HEK293T (cell line): ENCODE results near the gene TSHR.

ENCODE experiments used
- CTCF ChIA-PET: fragments of 350-600 bp; formaldehyde crosslinking; extraction: SDS; loops from one replicate; lab custom pipeline; 2021; ENCODE audit warnings: antibody characterized with exemption, inconsistent platforms; lab: Yijun Ruan, JAX
- POLR2A ChIA-PET: fragments of 350-600 bp; formaldehyde crosslinking; extraction: SDS; loops from one replicate; lab custom pipeline; 2020; ENCODE audit warnings: antibody characterized with exemption, inconsistent platforms; lab: Yijun Ruan, JAX
- DNase-seq: peaks from one replicate; pipeline ENCODE4 v3.0.0; 2012; ENCODE audit warnings: mixed read lengths; ENCODE audit errors: extremely low spot score
- ARNT ChIP-seq: fragments of 450-650 bp; IDR thresholded peaks from 2 replicates; pipeline ENCODE4 v1.6.1; 2017; ENCODE audit warnings: mild to moderate bottlenecking
- BHLHE40 ChIP-seq: fragments of 450-650 bp; IDR thresholded peaks from 2 replicates; pipeline ENCODE4 v1.6.1; 2016; ENCODE audit warnings: mild to moderate bottlenecking, moderate library complexity, borderline replicate concordance
- CTBP1 ChIP-seq: fragments of 450-650 bp; IDR thresholded peaks from 2 replicates; pipeline ENCODE4 v1.6.1; 2016; ENCODE audit warnings: borderline replicate concordance
- ELF4 ChIP-seq: fragments of 450-650 bp; IDR thresholded peaks from 2 replicates; pipeline ENCODE4 v1.6.1; 2017; ENCODE audit warnings: antibody characterized with exemption
- FOXA1 ChIP-seq: fragments of 450-650 bp; IDR thresholded peaks from 2 replicates; pipeline ENCODE4 v1.6.1; 2016; ENCODE audit warnings: mild to moderate bottlenecking
- FOXK2 ChIP-seq: fragments of 450-650 bp; IDR thresholded peaks from 2 replicates; pipeline ENCODE4 v1.6.1; 2016; ENCODE audit warnings: mild to moderate bottlenecking
- FOXM1 ChIP-seq: fragments of 450-650 bp; IDR thresholded peaks from 2 replicates; pipeline ENCODE4 v1.6.1; 2017; ENCODE audit warnings: mild to moderate bottlenecking, borderline replicate concordance
- HDGF ChIP-seq: fragments of 450-650 bp; IDR thresholded peaks from 2 replicates; pipeline ENCODE4 v1.6.1; 2017; ENCODE audit warnings: antibody characterized with exemption, borderline replicate concordance
- L3MBTL2 ChIP-seq: fragments of 450-650 bp; conservative IDR thresholded peaks from 2 replicates; pipeline ENCODE4 v1.6.1; 2016; ENCODE audit warnings: mild to moderate bottlenecking
- LEF1 ChIP-seq: fragments of 450-650 bp; IDR thresholded peaks from 2 replicates; pipeline ENCODE4 v1.6.1; 2017; ENCODE audit warnings: mild to moderate bottlenecking, borderline replicate concordance
- NFRKB ChIP-seq: fragments of 450-650 bp; IDR thresholded peaks from 2 replicates; pipeline ENCODE4 v1.6.1; 2016; ENCODE audit warnings: mild to moderate bottlenecking, moderate library complexity
- PKNOX1 ChIP-seq: fragments of 450-650 bp; IDR thresholded peaks from 2 replicates; pipeline ENCODE4 v1.6.1; 2016
- SP1 ChIP-seq: fragments of 450-650 bp; IDR thresholded peaks from 2 replicates; pipeline ENCODE4 v1.6.1; 2017
- SUZ12 ChIP-seq: fragments of 450-650 bp; IDR thresholded peaks from 2 replicates; pipeline ENCODE4 v1.6.1; 2016; ENCODE audit warnings: mild to moderate bottlenecking
- TARDBP ChIP-seq: fragments of 450-650 bp; IDR thresholded peaks from 2 replicates; pipeline ENCODE4 v1.6.1; 2016
- ZNF384 ChIP-seq: fragments of 450-650 bp; IDR thresholded peaks from 2 replicates; pipeline ENCODE4 v1.6.1; 2016

Gene TSHR

GRCh38 chr14:80940146-80940545, 15.3 kb upstream of the TSHR start:
- ChIA-PET POLR2A (interaction anchor here (1.3 kb wide), 1 partner anchor 18 kb away, joined by 3 read pairs; no protein-coding TSS in a partner anchor), CTCF (no interaction called here)
- DNase-seq, result no peak
- TF ChIP-seq HDGF (no peak), FOXA1 (no peak)

GRCh38 chr14:80941241-80942185, 13.9 kb upstream of the TSHR start, which contains the start of gene CEP128:
Gene CEP128, minus strand, starts transcription at chr14:80941738.
- CTCF ChIA-PET, result interaction anchor here (0.6 to 0.9 kb wide), 2 partner anchors 35 to 229 kb away, joined by 3 to 4 read pairs; no protein-coding TSS in a partner anchor
- peak; percentile 91 for DNase-seq
- POLR2A ChIA-PET, result interaction anchor here (0.7 to 1.8 kb wide), 10 partner anchors 9 to 279 kb away, joined by 3 to 10 read pairs (median 4); partner anchors contain the start of gene GTF2A1
- TF ChIP-seq TARDBP (no peak), FOXK2 (no peak), SP1 (no peak), L3MBTL2 (peak; percentile 57), SUZ12 (peak; percentile 82), ARNT (no peak), NFRKB (no peak), LEF1 (no peak), HDGF (no peak), FOXM1 (no peak), PKNOX1 (no peak), CTBP1 (no peak), FOXA1 (no peak), BHLHE40 (no peak), ELF4 (peak; percentile 44), ZNF384 (peak; percentile 97)

- ChIA-PET POLR2A (interaction anchor here (0.7 to 1.8 kb wide), 9 partner anchors 9 to 279 kb away, joined by 3 to 10 read pairs (median 4); partner anchors contain the start of gene GTF2A1), CTCF (interaction anchor here (0.6 kb wide), 1 partner anchor 507 kb away, joined by 3 read pairs; no protein-coding TSS in a partner anchor)
- TF ChIP-seq PKNOX1 (no peak), CTBP1 (no peak), HDGF (no peak), SP1 (no peak), ELF4 (no peak)
- DNase-seq, result no peak
These were observed 13.2 kb upstream of the TSHR start for GRCh38 chr14:80942191-80942600.

DNA sequence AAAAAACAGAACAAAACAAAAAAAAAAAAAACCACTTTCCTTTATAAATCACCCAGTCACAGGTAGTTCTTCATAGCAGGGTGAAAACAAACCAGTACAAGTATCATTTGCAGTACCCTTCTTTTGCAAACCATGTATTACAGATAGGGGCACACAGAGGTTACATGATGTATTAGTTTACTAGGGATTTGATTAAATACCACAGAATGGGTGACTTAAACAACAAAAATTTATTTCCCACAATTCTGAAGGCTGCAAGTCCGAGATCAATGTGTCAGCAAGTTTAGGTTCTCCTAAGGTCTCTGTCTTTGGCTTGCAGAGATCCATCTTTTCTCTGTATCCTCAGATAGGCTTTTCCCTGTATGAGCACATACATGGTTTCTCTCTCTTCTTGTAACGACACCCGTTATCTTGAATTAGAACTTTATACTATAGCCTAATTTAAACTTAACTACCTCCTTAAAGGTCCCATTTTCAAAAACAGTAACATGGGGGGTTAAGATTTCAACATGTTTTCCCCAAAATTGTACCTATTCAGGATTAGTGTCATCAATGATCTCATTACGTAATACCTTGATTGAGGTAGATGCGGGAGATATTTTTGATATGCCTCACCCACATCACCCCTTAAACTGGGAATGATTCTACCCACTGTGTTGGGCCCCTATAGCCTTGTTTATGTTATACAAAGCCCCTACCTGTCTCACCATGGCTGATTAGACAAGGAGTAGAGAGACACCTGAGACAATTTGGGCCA, 10.4 kb upstream of the TSHR start:
- ChIA-PET POLR2A (no interaction called here), CTCF (no interaction called here)

GRCh38 chr14:80946187-80946586, 9.2 kb upstream of the TSHR start:
- CTCF ChIA-PET, result no interaction called here
- DNase-seq, result no peak
- TF ChIP-seq L3MBTL2 (no peak), NFRKB (no peak), TARDBP (no peak), SUZ12 (no peak), FOXK2 (no peak), FOXM1 (no peak), ARNT (no peak), FOXA1 (no peak), HDGF (no peak), SP1 (no peak), LEF1 (no peak), BHLHE40 (no peak), PKNOX1 (no peak)
- POLR2A ChIA-PET, result no interaction called here

More for the DNA sequence above, 10.4 kb upstream of the TSHR start:
- TF ChIP-seq SP1, result no peak
- no peak for DNase-seq

- POLR2A ChIA-PET, result no interaction called here
- TF ChIP-seq ARNT, result no peak
- TF ChIP-seq SP1, result no peak
- no peak for TF ChIP-seq LEF1
- TF ChIP-seq L3MBTL2, result no peak
- no peak for TF ChIP-seq BHLHE40
- no peak for TF ChIP-seq PKNOX1
- TF ChIP-seq ZNF384, result no peak
- TF ChIP-seq FOXK2, result no peak
- TF ChIP-seq NFRKB, result no peak
- TF ChIP-seq SUZ12, result no peak
- no peak for TF ChIP-seq CTBP1
- CTCF ChIA-PET, result no interaction called here
- no peak for DNase-seq
These were observed 8.6 kb upstream of the TSHR start for GRCh38 chr14:80946797-80947196.
